ENCODE measurements around the gene SH3RF3. TPM values are rescaled to one million over a fixed set of nuclear protein-coding genes. Genes with fewer than 3 reads are reported as not detected.

The SH3RF3 gene
- total RNA-seq, 1 donor from 2014 or later = 7.3 TPM

- Mint-ChIP-seq H3K4me1 (ENCODE audit: low read depth, unreplicated experiment) (peaks cover 11% of the 10 kb centered on the region), H3K9me3 (ENCODE audit: unreplicated experiment) (no peaks in the 10 kb centered on the region), H3K4me3 (ENCODE audit: unreplicated experiment) (no peak overlapping the region), H3K36me3 (ENCODE audit: low read depth, unreplicated experiment) (peaks cover 12% of the 10 kb centered on the region), H3K27me3 (ENCODE audit: low read depth, unreplicated experiment) (peaks cover 14% of the 10 kb centered on the region), H3K27ac (ENCODE audit: unreplicated experiment) (no peak overlapping the region)
- Histone ChIP-seq H3K4me2 (ENCODE audit: low read length) (no peak overlapping the region), H3K27me3 (ENCODE audit: insufficient read depth, low read length) (no peaks in the 10 kb centered on the region), H3K9me3 (ENCODE audit: insufficient read depth, low read depth, low read length) (no peaks in the 10 kb centered on the region), H3K9ac (ENCODE audit: low read length) (no peak overlapping the region), H4K20me1 (ENCODE audit: insufficient read depth, low read length) (no peaks in the 10 kb centered on the region), H3K27ac (ENCODE audit: low read depth, low read length) (no peak overlapping the region), H2AFZ (ENCODE audit: low read depth, low read length) (no peak overlapping the region), H3K4me1 (ENCODE audit: insufficient read depth, low read length) (peaks cover 13% of the 10 kb centered on the region), H3K36me3 (ENCODE audit: insufficient read depth, low read length) (no peaks in the 10 kb centered on the region), H3K79me2 (ENCODE audit: insufficient read depth, low read length) (no peaks in the 10 kb centered on the region), H3K4me3 (ENCODE audit: insufficient read depth, low read depth, low read length) (no peak overlapping the region)
- FAIRE-seq (no peak), DNase-seq (ENCODE audit: low read depth) (no peak)
- no peak for TF ChIP-seq CTCF (IDR thresholded peaks at IDR 0.05; ENCODE audit: insufficient read depth, low read depth, low read length)
Observed at GRCh38 chr2:109499566-109499965, 370.6 kb downstream of the SH3RF3 start.

GRCh38 chr2:109500910-109501309, 371.9 kb downstream of the SH3RF3 start:
- FAIRE-seq (no peak), DNase-seq (ENCODE audit: low read depth) (no peak)
- Histone ChIP-seq H3K4me1 (ENCODE audit: insufficient read depth, low read length) (peaks cover 13% of the 10 kb centered on the region), H3K4me3 (ENCODE audit: insufficient read depth, low read depth, low read length) (no peak overlapping the region), H3K9me3 (ENCODE audit: insufficient read depth, low read depth, low read length) (peaks cover 6% of the 10 kb centered on the region), H3K36me3 (ENCODE audit: insufficient read depth, low read length) (no peaks in the 10 kb centered on the region), H3K9ac (ENCODE audit: low read length) (no peak overlapping the region), H3K79me2 (ENCODE audit: insufficient read depth, low read length) (no peaks in the 10 kb centered on the region), H3K27ac (ENCODE audit: low read depth, low read length) (no peak overlapping the region), H4K20me1 (ENCODE audit: insufficient read depth, low read length) (no peaks in the 10 kb centered on the region), H3K4me2 (ENCODE audit: low read length) (no peak overlapping the region), H3K27me3 (ENCODE audit: insufficient read depth, low read length) (no peaks in the 10 kb centered on the region), H2AFZ (ENCODE audit: low read depth, low read length) (no peak overlapping the region)
- Mint-ChIP-seq H3K27me3 (ENCODE audit: low read depth, unreplicated experiment) (peaks cover 20% of the 10 kb centered on the region), H3K4me3 (ENCODE audit: unreplicated experiment) (no peak overlapping the region), H3K36me3 (ENCODE audit: low read depth, unreplicated experiment) (peaks cover 16% of the 10 kb centered on the region), H3K9me3 (ENCODE audit: unreplicated experiment) (no peaks in the 10 kb centered on the region), H3K27ac (ENCODE audit: unreplicated experiment) (no peak overlapping the region), H3K4me1 (ENCODE audit: low read depth, unreplicated experiment) (peaks cover 11% of the 10 kb centered on the region)
- TF ChIP-seq EZH2 (IDR thresholded peaks at IDR 0.05; ENCODE audit: insufficient read depth, low read length) (no peak), CTCF (IDR thresholded peaks at IDR 0.05; ENCODE audit: insufficient read depth, low read depth, low read length) (no peak)

DNA sequence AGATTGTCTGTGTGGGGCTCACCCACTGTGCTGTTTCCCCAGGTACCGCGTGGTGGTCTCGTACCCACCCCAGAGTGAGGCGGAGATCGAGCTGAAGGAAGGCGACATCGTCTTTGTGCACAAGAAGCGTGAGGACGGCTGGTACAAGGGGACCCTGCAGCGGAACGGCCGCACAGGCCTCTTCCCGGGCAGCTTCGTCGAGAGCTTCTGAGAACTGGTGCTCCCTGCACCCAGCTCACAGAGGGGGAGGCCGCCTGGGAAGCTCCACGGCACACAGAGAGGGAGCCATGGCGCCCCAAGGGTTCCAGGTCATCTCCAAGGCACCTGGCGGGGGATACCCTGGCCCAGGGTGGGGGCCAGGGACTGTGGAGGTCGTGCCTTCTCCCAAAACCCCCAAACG, 372.5 kb downstream of the SH3RF3 start:
- Histone ChIP-seq H3K4me1 (ENCODE audit: insufficient read depth, low read length) (peaks cover 13% of the 10 kb centered on the region), H3K79me2 (ENCODE audit: insufficient read depth, low read length) (no peaks in the 10 kb centered on the region), H2AFZ (ENCODE audit: low read depth, low read length) (no peak overlapping the region), H3K27ac (ENCODE audit: low read depth, low read length) (no peak overlapping the region), H3K9ac (ENCODE audit: low read length) (no peak overlapping the region), H3K4me2 (ENCODE audit: low read length) (no peak overlapping the region), H3K4me3 (ENCODE audit: insufficient read depth, low read depth, low read length) (no peak overlapping the region), H3K27me3 (ENCODE audit: insufficient read depth, low read length) (no peaks in the 10 kb centered on the region), H4K20me1 (ENCODE audit: insufficient read depth, low read length) (no peaks in the 10 kb centered on the region), H3K9me3 (ENCODE audit: insufficient read depth, low read depth, low read length) (peaks cover 7% of the 10 kb centered on the region), H3K36me3 (ENCODE audit: insufficient read depth, low read length) (no peaks in the 10 kb centered on the region)
- H3K27ac Mint-ChIP-seq (ENCODE audit: unreplicated experiment) = no peak overlapping the region
- no peak overlapping the region for H3K4me3 Mint-ChIP-seq (ENCODE audit: unreplicated experiment)
- peaks cover 11% of the 10 kb centered on the region for H3K4me1 Mint-ChIP-seq (ENCODE audit: low read depth, unreplicated experiment)
- H3K36me3 Mint-ChIP-seq (ENCODE audit: low read depth, unreplicated experiment) = peaks cover 12% of the 10 kb centered on the region
- FAIRE-seq = no peak
- no peaks in the 10 kb centered on the region for H3K9me3 Mint-ChIP-seq (ENCODE audit: unreplicated experiment)
- DNase-seq (ENCODE audit: low read depth) = no peak
- H3K27me3 Mint-ChIP-seq (ENCODE audit: low read depth, unreplicated experiment) = peaks cover 22% of the 10 kb centered on the region
- TF ChIP-seq CTCF (IDR thresholded peaks at IDR 0.05; ENCODE audit: insufficient read depth, low read depth, low read length) = no peak
- TF ChIP-seq EZH2 (IDR thresholded peaks at IDR 0.05; ENCODE audit: insufficient read depth, low read length) = no peak
